Renal cortical epithelial cell (primary cell): ENCODE results near the gene ATXN10. TPM values are rescaled to one million over a fixed set of nuclear protein-coding genes. Genes with fewer than 3 reads are reported as not detected.
"Not testable (repeated sequence)": the region's sequence is repeated elsewhere in the genome, so short reads cannot be mapped to it uniquely, and the experiment has no call there.

Experiments used
- DNase-seq: peaks from one replicate; pipeline ENCODE4 v3.0.0-alpha.2; 2011; ENCODE audit warnings: low read depth
- total RNA-seq: library from RNA; depleted of rRNA; stranded (reverse); fragments of >200 nt; gene quantifications from 2 replicates; pipeline ENCODE4 v1.2.3, GENCODE V29; 2014

ATXN10 gene
- total RNA-seq, 1 donor from 2014 or later, result 458 TPM

DNA sequence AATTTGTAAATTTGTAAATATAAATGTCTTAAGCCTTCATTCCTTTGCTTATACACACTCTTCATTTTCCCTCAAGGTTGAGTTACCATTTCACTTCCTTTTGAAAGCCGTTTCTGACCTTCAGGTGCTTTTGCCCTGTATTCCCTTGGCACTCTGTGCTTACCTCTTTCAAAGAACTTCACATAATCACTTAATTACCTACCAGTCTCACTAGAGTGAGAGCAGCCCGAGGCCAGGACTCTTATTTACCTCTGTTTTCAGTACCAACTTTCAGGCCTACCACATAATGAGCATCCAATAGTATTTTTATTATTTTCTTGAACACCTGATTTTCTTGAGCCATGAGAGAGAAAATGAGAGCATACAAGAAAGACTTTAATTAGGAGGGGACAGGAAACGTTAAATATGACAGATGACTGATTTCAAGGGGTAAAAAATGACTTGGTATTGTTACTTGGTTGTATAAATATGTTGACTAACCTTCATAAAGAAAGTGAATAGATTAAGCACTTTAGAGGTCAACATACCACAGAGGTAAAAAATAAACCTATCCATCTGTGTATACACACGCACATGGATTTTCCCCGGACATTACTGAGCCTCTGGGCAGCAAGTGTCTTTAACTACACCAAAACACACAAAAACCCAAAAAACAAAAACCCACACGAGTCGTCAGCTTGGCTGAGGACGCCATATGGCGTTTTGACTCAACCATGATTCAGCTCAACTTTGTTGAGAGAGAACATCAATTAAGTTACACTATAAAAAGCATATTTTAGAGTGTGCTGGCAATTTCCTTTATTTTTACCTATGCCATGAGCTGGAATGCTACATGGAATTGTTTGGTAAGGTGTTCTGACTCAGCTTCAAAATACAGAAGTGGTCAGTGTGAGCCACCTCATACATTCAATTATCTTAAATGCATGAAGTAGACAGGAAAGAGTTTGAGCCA, 7.6 kb downstream of the ATXN10 start:
- peak; percentile 42 for DNase-seq

GRCh38 chr22:45680932-45681700, 9.5 kb downstream of the ATXN10 start:
- DNase-seq, result peak; percentile 60

DNA sequence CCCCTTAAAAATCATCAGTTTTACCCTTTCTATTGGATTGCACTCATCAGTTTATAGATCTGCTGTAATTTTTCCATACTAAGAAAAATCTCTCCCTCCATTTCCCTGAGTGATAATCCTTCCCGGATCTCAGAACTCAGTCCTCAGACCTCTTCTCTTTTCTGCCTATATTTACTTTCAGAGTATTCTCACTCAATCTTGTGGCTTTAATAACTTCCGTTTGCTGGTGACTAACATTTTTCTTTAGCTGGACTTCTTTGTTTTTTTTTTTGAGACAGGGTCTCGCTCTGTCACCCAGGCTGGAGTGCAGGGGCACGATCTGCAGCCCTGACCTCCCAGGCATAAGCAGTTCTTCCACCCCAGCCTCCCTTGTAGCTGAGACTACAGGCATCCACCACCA, 10.4 kb downstream of the ATXN10 start:
- no peak for DNase-seq

DNA sequence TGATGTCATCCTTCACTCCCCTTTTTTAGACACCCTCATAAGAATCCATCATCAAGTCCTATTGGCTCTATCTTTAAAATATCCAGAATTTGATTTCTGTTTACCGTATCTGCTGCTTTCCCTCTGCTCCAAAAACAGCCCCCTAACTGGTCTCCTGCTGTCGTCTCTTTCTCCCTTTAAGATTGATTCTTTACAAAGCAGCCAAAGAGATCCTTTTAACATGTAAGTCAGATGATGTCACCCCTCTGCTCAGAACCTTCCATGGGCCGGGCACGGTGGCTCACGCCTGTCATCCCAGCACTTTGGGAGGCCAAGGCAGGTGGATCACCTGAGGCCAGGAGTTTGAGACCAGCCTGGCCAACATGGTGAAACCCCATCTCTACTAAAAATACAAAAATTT, 11.1 kb downstream of the ATXN10 start:
- not testable (repeated sequence) for DNase-seq

DNA sequence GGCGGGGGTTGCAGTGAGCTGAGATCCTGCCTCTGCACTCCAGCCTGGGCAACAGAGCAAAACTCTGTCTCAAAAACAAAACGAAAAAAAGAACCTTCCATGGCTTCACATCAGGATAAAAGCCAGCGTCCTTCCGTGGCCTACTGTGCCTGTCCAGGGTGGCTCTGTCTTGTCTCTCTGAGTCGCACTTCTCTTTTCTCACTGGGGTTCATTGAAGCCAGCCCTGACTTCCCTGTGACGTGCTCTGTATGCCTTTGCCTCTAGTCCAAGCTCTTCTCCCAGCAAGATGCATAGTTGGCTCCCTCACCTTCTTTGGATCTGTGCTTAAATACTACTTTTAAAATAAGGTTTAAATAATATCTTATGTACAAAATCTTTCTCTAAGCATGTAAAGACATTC, 11.6 kb downstream of the ATXN10 start:
- DNase-seq, result no peak

DNA sequence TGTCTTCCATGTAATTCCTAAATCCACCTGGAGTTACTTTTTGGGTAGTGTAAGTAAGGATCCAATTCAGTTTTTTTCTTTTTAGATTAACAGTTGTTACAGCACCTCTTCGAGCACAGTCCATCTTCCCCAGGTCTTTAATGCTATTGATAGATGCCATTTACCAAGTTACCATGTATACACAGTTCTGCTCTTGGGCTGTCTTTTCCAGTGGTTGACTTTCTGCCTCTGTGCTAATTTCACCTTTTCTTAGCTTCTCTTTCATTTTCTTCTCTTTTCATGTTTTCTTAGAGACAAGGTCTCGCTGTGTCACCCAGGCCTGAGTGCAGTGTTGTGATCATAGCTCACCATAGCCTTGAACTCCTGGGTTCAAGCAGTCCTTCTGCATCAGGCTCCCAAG, 12.0 kb downstream of the ATXN10 start:
- no peak for DNase-seq

- no peak for DNase-seq
These were observed 12.5 kb downstream of the ATXN10 start for GRCh38 chr22:45684169-45684568.

DNA sequence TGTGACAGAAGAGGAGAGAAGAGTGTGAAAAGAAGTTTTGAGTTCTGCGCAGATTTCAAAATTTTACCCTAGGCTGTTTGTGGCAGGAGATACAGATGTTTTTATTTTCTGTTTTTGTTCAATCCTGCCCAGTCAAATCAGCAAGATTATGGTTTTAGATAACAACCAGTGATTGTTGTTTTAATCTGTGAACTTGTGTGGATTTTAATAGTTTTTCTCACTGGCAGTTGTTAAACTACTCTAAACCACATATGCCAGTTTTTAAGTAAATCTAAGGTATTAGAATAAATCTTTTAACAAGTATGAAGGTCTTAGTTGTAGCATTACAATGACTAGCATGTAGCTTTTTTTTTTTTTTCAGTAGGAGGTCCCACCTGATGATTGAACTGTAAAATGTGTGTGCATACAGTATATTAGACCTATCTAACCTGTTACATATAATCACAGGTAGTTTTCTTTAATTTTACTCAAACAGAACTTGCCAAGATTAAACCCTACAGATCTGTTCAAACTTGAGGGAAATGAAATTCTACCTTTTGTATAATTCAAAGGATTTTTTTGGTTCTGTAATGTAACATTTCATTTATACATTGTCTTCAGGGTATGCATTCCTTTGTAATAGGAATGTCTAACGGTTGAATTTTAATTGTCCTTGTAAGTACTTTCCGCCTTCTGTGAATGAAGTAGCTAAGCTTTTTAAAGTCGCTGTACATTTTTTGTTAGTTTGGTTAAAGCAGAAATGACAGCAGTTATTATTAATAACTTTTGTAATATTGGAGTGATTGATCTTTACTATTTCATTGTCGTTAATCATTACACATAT, 13.3 kb downstream of the ATXN10 start:
- DNase-seq, result no peak

DNA sequence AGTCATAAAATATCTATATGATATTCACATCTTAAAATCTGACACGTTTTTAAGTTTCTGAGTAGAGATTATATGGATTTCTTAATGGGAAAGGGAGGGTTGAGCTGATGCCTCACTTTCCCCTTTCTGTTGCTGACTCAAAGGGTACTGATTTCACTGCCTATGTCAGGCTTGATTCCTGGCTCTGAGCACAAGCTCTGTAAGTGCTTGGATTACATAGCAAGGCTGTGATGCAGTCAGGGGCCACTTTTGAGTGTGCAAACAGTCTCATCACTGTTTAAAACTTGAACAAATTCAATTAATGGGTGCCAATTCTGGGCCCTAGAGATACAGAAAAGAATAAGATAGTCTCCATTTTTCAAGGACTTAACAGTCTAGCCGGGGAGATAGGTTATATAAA, 14.4 kb downstream of the ATXN10 start:
- no peak for DNase-seq

GRCh38 chr22:45686836-45687235, 15.2 kb downstream of the ATXN10 start:
- DNase-seq, result no peak

- DNase-seq, result peak; percentile 94
These were observed 17.0 kb downstream of the ATXN10 start for GRCh38 chr22:45688600-45689080.

DNA sequence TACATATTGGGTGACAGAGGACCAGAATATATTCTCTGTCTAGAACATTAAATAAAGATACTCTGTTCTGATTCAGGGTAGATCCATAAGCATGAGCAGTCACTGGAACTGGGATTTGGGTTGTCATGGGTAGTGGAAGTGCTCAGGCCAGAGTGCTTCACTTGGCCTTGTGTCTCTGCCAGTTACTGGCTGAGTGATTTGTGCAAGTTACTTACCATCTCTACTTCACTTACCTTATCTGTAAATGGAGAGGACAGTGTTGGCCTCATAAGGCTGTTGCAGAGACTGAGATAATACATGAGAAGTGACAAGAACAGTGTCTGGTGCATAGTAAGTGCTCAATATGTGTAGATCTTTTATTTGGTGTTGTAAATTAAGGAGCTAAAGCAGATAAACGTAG, 17.6 kb downstream of the ATXN10 start:
- no peak for DNase-seq

GRCh38 chr22:45690008-45690407, 18.4 kb downstream of the ATXN10 start:
- DNase-seq, result no peak

GRCh38 chr22:45692549-45692948, 20.9 kb downstream of the ATXN10 start:
- peak; percentile 65 for DNase-seq

- DNase-seq, result no peak
These were observed 22.2 kb downstream of the ATXN10 start for GRCh38 chr22:45693835-45694234.

DNA sequence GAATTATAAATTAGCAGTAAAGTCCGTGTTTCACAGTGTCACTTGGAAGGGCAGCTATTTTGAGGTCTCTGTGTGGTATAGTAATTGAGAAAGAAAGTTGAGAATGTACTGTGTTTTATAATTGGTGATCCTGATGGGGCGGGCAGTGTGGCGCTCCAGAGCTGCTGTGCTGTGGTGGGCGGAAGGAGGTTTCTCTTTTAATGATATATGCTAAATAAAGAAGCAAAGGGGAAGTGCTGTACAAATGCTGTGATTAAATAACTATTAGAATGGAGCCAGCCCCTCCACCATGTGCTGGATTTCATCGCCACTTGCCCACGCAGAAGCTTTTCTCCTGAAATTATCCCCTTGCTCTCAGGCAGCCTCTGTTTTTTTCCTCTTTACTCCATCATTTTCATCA, 24.6 kb downstream of the ATXN10 start:
- no peak for DNase-seq

- DNase-seq, result no peak
These were observed 26.5 kb downstream of the ATXN10 start for GRCh38 chr22:45698094-45698493.

GRCh38 chr22:45702981-45703380, 31.3 kb downstream of the ATXN10 start:
- DNase-seq, result no peak

DNA sequence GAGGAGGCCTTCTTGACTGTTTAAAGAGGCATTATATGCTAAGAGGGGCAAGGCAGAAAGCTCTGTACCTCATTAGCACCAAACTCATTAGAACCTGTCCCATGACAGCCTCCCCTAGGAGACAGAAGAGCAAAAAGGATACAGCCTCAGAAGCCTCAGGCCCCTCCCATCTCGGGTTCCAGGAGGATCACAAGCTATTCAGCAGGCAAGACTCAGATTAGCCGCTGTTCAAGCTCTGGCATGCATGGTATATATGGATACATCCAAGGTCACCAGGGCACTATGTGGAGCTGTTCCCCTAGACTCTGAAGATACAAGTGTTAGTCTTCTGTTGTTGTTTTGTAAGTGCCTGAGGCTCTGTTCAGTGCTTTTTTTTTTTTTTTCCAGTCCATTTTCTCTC, 32.1 kb downstream of the ATXN10 start:
- DNase-seq, result no peak

- DNase-seq, result no peak
These were observed 33.0 kb downstream of the ATXN10 start for GRCh38 chr22:45704648-45705047.

GRCh38 chr22:45707605-45708004, 36.0 kb downstream of the ATXN10 start:
- no peak for DNase-seq

GRCh38 chr22:45708145-45708544, 36.5 kb downstream of the ATXN10 start:
- no peak for DNase-seq
